Activated CD8-positive, alpha-beta T cell treated with anti-CD3 and anti-CD28 coated beads, Interleukin-2, amount 10 ng/mL, durations not matched to agents 7 days and 5 days (primary cell): Measurements from ENCODE around the gene CRTAP. TPM values are rescaled to one million over a fixed set of nuclear protein-coding genes. Genes with fewer than 3 reads are reported as not detected.
"Not testable (repeated sequence)": the region's sequence is repeated elsewhere in the genome, so short reads cannot be mapped to it uniquely, and the experiment has no call there.

Experiments used
- ATAC-seq: fragments of 150-1000 bp; cut with Tn5 transposase; one replicate; pipeline ENCODE4 v1.10.0; 2021; ENCODE audit warnings: moderate library complexity
- CTCF ChIA-PET: fragments of 350-600 bp; sonication (Branson Sonifier 250); formaldehyde crosslinking; loops from one replicate; lab custom pipeline; 2021; ENCODE audit warnings: antibody characterized with exemption; lab: Charles Lee
- POLR2A ChIA-PET: fragments of 350-600 bp; sonication (Branson Sonifier 250); formaldehyde crosslinking; loops from one replicate; lab custom pipeline; 2021; ENCODE audit warnings: antibody characterized with exemption; lab: Charles Lee
- DNase-seq: peaks from one replicate; pipeline ENCODE4 v3.0.0-alpha.2; 2020
- H3K27ac Mint-ChIP-seq: one replicate; pipeline ENCODE4 v1.8.0; 2021; ENCODE audit warnings: mild to moderate bottlenecking, mixed read lengths
- H3K27me3 Mint-ChIP-seq: one replicate; pipeline ENCODE4 v1.8.0; 2021; ENCODE audit warnings: low read depth, mixed read lengths
- H3K36me3 Mint-ChIP-seq: one replicate; pipeline ENCODE4 v1.8.0; 2021; ENCODE audit warnings: low read depth, mixed read lengths
- H3K4me1 Mint-ChIP-seq: one replicate; pipeline ENCODE4 v1.8.0; 2021; ENCODE audit warnings: low read depth, mixed read lengths
- H3K4me3 Mint-ChIP-seq: one replicate; pipeline ENCODE4 v1.8.0; 2021; ENCODE audit warnings: mild to moderate bottlenecking, mixed read lengths
- H3K9me3 Mint-ChIP-seq: one replicate; pipeline ENCODE4 v1.8.0; 2022; ENCODE audit warnings: mixed read lengths; ENCODE audit not compliant: insufficient read depth
- total RNA-seq, 2 experiments: library from RNA; stranded (reverse); gene quantifications; one replicate each; pipeline ENCODE4 v1.2.3, GENCODE V29; 2021

CRTAP gene
- total RNA-seq, 2 experiments from 2014 or later, result 21.2 to 22.5 TPM

GRCh38 chr3:33162621-33163020 is 48.8 kb downstream of the CRTAP start:
- H3K4me1 Mint-ChIP-seq, H3K9me3 Mint-ChIP-seq, DNase-seq, CTCF ChIA-PET, H3K36me3 Mint-ChIP-seq, H3K27ac Mint-ChIP-seq, POLR2A ChIA-PET, ATAC-seq, H3K4me3 Mint-ChIP-seq: not testable (repeated sequence)
- peaks cover 27% of the 10 kb centered on the region for H3K27me3 Mint-ChIP-seq

GRCh38 chr3:33165372-33165771 is 51.6 kb downstream of the CRTAP start:
- no peak for DNase-seq
- H3K4me1 Mint-ChIP-seq, result no peaks in the 10 kb centered on the region
- H3K9me3 Mint-ChIP-seq, result no peaks in the 10 kb centered on the region
- ChIA-PET POLR2A (no interaction called here), CTCF (no interaction called here)
- no peak overlapping the region for H3K4me3 Mint-ChIP-seq
- no peak for ATAC-seq
- H3K27ac Mint-ChIP-seq, result no peak overlapping the region
- H3K36me3 Mint-ChIP-seq, result no peaks in the 10 kb centered on the region
- H3K27me3 Mint-ChIP-seq, result peaks cover 18% of the 10 kb centered on the region

GRCh38 chr3:33166095-33166494 is 52.3 kb downstream of the CRTAP start:
- POLR2A ChIA-PET, result no interaction called here
- Mint-ChIP-seq H3K36me3 (no peaks in the 10 kb centered on the region), H3K27ac (no peak overlapping the region)

GRCh38 chr3:33167284-33167683 is 53.5 kb downstream of the CRTAP start:
- ChIA-PET CTCF (interaction anchor here (1.0 to 1.9 kb wide), 3 partner anchors 23 to 206 kb away, joined by 3 to 4 read pairs (median 3); no protein-coding TSS in a partner anchor), POLR2A (no interaction called here)
- no peaks in the 10 kb centered on the region for H3K9me3 Mint-ChIP-seq
- H3K27me3 Mint-ChIP-seq, result peaks cover 8% of the 10 kb centered on the region
- no peak overlapping the region for H3K4me3 Mint-ChIP-seq
- peaks cover 9% of the 10 kb centered on the region for H3K4me1 Mint-ChIP-seq
- H3K36me3 Mint-ChIP-seq, result no peaks in the 10 kb centered on the region
- ATAC-seq (no peak), DNase-seq (no peak)
- H3K27ac Mint-ChIP-seq, result no peak overlapping the region

More at GRCh38 chr3:33166095-33166494, 52.3 kb downstream of the CRTAP start:
- ATAC-seq (no peak), DNase-seq (no peak)
- Mint-ChIP-seq H3K4me1 (no peaks in the 10 kb centered on the region), H3K9me3 (no peaks in the 10 kb centered on the region), H3K27me3 (peaks cover 13% of the 10 kb centered on the region), H3K4me3 (no peak overlapping the region)
- CTCF ChIA-PET, result interaction anchor here (1.0 to 1.9 kb wide), 2 partner anchors 22 to 35 kb away, joined by 3 to 4 read pairs; no protein-coding TSS in a partner anchor

GRCh38 chr3:33167716-33168336 is 54.0 kb downstream of the CRTAP start:
- no peak overlapping the region for H3K27ac Mint-ChIP-seq
- peaks cover 8% of the 10 kb centered on the region for H3K27me3 Mint-ChIP-seq
- ATAC-seq (no peak), DNase-seq (no peak)
- ChIA-PET POLR2A (no interaction called here), CTCF (interaction anchor here (1.1 to 1.9 kb wide), 2 partner anchors 36 to 205 kb away, joined by 3 to 4 read pairs; no protein-coding TSS in a partner anchor)
- no peak overlapping the region for H3K4me3 Mint-ChIP-seq
- no peaks in the 10 kb centered on the region for H3K36me3 Mint-ChIP-seq
- no peaks in the 10 kb centered on the region for H3K9me3 Mint-ChIP-seq
- H3K4me1 Mint-ChIP-seq, result peaks cover 9% of the 10 kb centered on the region

- no peak for ATAC-seq
- H3K27ac Mint-ChIP-seq, result no peak overlapping the region
- H3K4me1 Mint-ChIP-seq, result peaks cover 9% of the 10 kb centered on the region
- DNase-seq, result no peak
- H3K4me3 Mint-ChIP-seq, result no peak overlapping the region
- peaks cover 2% of the 10 kb centered on the region for H3K27me3 Mint-ChIP-seq
- ChIA-PET CTCF (interaction anchor here (1.6 kb wide), 1 partner anchor 202 kb away, joined by 4 read pairs; no protein-coding TSS in a partner anchor), POLR2A (no interaction called here)
- H3K9me3 Mint-ChIP-seq, result no peaks in the 10 kb centered on the region
- no peaks in the 10 kb centered on the region for H3K36me3 Mint-ChIP-seq
These were observed 56.7 kb downstream of the CRTAP start for GRCh38 chr3:33170531-33170930.

- Mint-ChIP-seq H3K4me3 (no peak overlapping the region), H3K27ac (no peak overlapping the region), H3K36me3 (no peaks in the 10 kb centered on the region), H3K9me3 (no peaks in the 10 kb centered on the region), H3K27me3 (peaks cover 5% of the 10 kb centered on the region), H3K4me1 (peaks cover 9% of the 10 kb centered on the region)
- ATAC-seq (peak; percentile 56), DNase-seq (no peak)
- ChIA-PET CTCF (interaction anchor here (0.8 to 1.6 kb wide), 3 partner anchors 40 to 201 kb away, joined by 3 to 4 read pairs (median 3); no protein-coding TSS in a partner anchor), POLR2A (no interaction called here)
These were observed 57.8 kb downstream of the CRTAP start for GRCh38 chr3:33171580-33171979.

GRCh38 chr3:33173103-33173502 is 59.3 kb downstream of the CRTAP start:
- ChIA-PET CTCF (interaction anchor here (1.5 kb wide), 1 partner anchor 42 kb away, joined by 3 read pairs; no protein-coding TSS in a partner anchor), POLR2A (no interaction called here)
- Mint-ChIP-seq H3K9me3 (no peaks in the 10 kb centered on the region), H3K4me1 (peaks cover 9% of the 10 kb centered on the region), H3K4me3 (no peak overlapping the region), H3K27ac (no peak overlapping the region), H3K27me3 (peaks cover 8% of the 10 kb centered on the region), H3K36me3 (no peaks in the 10 kb centered on the region)
- ATAC-seq (no peak), DNase-seq (no peak)

- CTCF ChIA-PET, result no interaction called here
- peaks cover 9% of the 10 kb centered on the region for H3K4me1 Mint-ChIP-seq
These were observed 59.9 kb downstream of the CRTAP start for GRCh38 chr3:33173672-33174071.

GRCh38 chr3:33174095-33174494 is 60.3 kb downstream of the CRTAP start:
- Mint-ChIP-seq H3K36me3 (no peaks in the 10 kb centered on the region), H3K27ac (no peak overlapping the region), H3K9me3 (peaks cover 2% of the 10 kb centered on the region), H3K4me3 (no peak overlapping the region), H3K4me1 (peaks cover 9% of the 10 kb centered on the region), H3K27me3 (peaks cover 8% of the 10 kb centered on the region)
- POLR2A ChIA-PET, result no interaction called here
- no peak for DNase-seq
- CTCF ChIA-PET, result no interaction called here
- no peak for ATAC-seq

More at GRCh38 chr3:33173672-33174071, 59.9 kb downstream of the CRTAP start:
- POLR2A ChIA-PET, result no interaction called here
- no peaks in the 10 kb centered on the region for H3K9me3 Mint-ChIP-seq
- ATAC-seq (no peak), DNase-seq (no peak)
- no peak overlapping the region for H3K27ac Mint-ChIP-seq
- H3K27me3 Mint-ChIP-seq, result peaks cover 8% of the 10 kb centered on the region
- H3K4me3 Mint-ChIP-seq, result no peak overlapping the region
- no peaks in the 10 kb centered on the region for H3K36me3 Mint-ChIP-seq

GRCh38 chr3:33174711-33175414 is 61.0 kb downstream of the CRTAP start:
- ChIA-PET POLR2A (no interaction called here), CTCF (no interaction called here)
- Mint-ChIP-seq H3K4me1 (peaks cover 9% of the 10 kb centered on the region), H3K27me3 (peaks cover 8% of the 10 kb centered on the region), H3K9me3 (peaks cover 4% of the 10 kb centered on the region), H3K36me3 (no peaks in the 10 kb centered on the region), H3K27ac (no peak overlapping the region), H3K4me3 (no peak overlapping the region)
- ATAC-seq (no peak), DNase-seq (no peak)

- ATAC-seq, result no peak
- Mint-ChIP-seq H3K27ac (no peak overlapping the region), H3K4me1 (no peaks in the 10 kb centered on the region), H3K9me3 (peaks cover 4% of the 10 kb centered on the region), H3K27me3 (peaks cover 6% of the 10 kb centered on the region), H3K36me3 (no peaks in the 10 kb centered on the region), H3K4me3 (no peak overlapping the region)
- DNase-seq, result no peak
- ChIA-PET CTCF (interaction anchor here (1.7 to 2.9 kb wide), 2 partner anchors 47 to 193 kb away, joined by 3 to 7 read pairs; no protein-coding TSS in a partner anchor), POLR2A (no interaction called here)
These were observed 65.3 kb downstream of the CRTAP start for GRCh38 chr3:33179132-33179531.
